GM12875 (cell line): ENCODE measurements around the gene LNX1.

ENCODE experiments used
- H3K4me3 ChIP-seq: one replicate; pipeline ENCODE4 v1.5.1; 2011; ENCODE audit warnings: low read depth, low read length, control low read depth
- CTCF ChIP-seq: IDR thresholded peaks from 2 replicates; pipeline ENCODE4 v1.5.1; 2011; ENCODE audit warnings: low read depth, mild to moderate bottlenecking, control low read depth, inconsistent platforms, low read length, moderate library complexity, borderline replicate concordance; ENCODE audit not compliant: insufficient read depth

The LNX1 gene

DNA sequence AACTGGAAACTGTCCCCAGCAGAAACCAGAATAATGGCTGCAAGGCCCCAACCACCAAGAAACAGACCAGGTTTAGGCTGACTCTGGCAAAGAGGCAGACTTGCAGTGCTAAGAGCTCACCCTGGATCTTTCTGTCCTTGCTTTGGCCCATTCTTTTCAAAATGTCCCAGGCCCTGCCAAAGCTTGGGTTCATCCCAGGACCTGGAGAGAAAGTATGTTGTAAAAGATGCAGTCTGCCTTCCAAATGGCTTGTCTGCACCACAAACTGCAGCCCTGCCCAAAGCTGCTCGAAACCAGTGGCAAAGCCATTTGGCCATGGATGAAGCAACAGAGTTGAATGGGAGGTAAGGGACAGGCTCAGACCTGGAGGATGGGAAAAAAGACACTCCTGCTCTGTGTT is 38.0 kb upstream of the LNX1 start:
- no peak overlapping the region for H3K4me3 ChIP-seq
- no peak for TF ChIP-seq CTCF

GRCh38 chr4:53626491-53626890 is 35.2 kb upstream of the LNX1 start:
- no peak for TF ChIP-seq CTCF
- no peak overlapping the region for H3K4me3 ChIP-seq

DNA sequence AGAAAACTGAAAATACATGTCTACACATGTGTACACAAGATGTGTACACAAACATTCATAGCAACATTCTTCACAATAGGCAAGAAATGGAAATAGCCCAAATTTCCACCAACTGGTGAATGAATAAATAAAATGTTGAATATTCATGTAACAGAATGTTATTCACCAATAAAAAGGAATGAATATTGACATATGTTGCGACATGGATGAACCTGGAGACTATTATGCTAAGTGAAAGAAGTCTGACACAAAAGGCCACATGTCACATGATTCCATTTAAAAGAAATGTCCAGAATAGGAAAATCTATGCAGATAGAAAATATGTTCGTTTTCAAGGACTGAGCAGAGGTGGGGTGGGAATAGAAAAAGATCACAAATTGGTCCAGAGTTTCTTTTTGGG is 34.6 kb upstream of the LNX1 start:
- TF ChIP-seq CTCF, result no peak
- no peak overlapping the region for H3K4me3 ChIP-seq

- no peak overlapping the region for H3K4me3 ChIP-seq
Measured at GRCh38 chr4:53622739-53623151, 31.5 kb upstream of the LNX1 start.

DNA sequence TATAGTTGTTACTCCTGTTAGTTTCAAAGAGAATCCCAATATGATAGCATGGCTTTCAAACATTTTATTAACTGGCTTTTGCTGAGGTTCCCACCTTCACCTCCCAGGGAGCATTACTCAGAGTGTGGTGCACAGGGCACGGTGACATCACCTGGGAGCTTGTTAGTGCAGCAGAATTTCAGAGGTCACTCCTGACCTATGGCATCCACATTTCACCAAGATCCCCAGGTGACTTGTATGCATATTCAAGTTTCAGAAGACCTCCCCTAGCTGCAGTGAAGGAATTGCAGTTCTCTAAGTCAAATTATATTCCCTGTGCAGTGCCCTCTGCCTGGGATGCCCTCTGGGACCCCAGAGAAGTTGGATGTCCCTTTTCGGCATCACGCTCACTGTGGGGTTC is 29.7 kb upstream of the LNX1 start:
- TF ChIP-seq CTCF, result no peak
- H3K4me3 ChIP-seq, result no peak overlapping the region

More at GRCh38 chr4:53622739-53623151, 31.5 kb upstream of the LNX1 start:
- TF ChIP-seq CTCF, result no peak

DNA sequence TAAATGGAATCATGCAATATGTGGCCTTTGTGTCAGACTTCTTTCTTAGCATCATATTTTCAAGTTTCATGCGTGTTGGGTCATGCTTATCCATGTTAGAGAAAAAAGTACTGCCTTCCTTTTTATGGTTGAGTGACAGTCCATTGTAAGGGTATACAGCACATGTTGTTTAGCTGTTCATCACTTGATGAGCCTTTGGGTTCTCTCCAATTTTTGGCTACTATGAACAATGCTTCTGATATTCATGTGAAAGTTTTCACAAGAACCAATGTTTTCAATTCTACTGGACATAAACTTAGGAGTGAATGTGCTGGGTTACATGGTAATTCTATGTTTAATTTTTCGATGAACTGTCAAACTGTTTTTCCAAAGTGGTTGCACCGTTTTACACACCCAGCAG is 28.1 kb upstream of the LNX1 start:
- TF ChIP-seq CTCF, result no peak
- no peak overlapping the region for H3K4me3 ChIP-seq

DNA sequence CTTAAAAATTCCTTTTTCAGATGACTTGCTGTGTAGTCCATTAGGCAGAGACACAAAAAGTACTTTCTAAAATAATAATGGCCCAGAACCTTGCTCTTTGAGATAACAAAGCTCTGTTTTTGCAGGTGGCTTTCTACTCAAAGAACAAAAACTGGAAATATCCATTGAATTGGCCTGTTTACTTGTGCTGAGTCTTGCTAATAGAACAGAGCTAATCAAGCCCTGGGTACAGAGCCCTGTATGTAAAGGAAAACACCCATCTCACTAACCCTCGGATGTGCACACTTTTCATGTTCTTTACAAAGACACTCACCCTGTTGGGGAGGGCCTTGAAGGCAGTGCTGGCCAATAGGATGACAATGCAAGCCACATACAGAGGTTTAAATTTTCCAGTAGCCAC is 27.0 kb upstream of the LNX1 start:
- TF ChIP-seq CTCF, result no peak
- no peak overlapping the region for H3K4me3 ChIP-seq
